Measurements from ENCODE around the gene GNAS.

GNAS gene

GRCh38 chr20:58882704-58883089, 30.2 kb downstream of the GNAS start:
- no peak for DNase-seq

DNA sequence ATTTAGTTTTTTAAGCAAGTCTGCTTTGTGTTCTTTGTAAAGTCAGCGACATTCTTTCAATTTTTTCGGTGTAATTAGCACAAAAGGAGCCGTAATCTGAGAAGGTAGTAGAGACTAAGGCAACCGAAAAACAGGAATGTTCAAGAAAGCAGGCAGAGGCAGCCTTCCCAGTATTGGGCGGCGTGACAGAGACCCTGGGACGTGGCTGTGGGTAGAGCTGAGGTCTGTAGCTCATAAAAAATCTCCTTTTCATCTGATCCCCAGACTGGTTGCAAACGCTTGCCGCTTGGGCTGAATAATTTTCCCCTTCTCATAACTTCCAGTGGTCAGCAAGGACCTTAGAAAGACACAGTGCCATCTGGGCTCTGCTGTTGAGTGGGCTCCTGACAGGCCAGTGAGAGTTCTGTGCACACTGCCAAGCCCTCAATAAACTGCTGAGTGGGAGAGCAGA, 30.8 kb downstream of the GNAS start:
- DNase-seq = no peak

DNA sequence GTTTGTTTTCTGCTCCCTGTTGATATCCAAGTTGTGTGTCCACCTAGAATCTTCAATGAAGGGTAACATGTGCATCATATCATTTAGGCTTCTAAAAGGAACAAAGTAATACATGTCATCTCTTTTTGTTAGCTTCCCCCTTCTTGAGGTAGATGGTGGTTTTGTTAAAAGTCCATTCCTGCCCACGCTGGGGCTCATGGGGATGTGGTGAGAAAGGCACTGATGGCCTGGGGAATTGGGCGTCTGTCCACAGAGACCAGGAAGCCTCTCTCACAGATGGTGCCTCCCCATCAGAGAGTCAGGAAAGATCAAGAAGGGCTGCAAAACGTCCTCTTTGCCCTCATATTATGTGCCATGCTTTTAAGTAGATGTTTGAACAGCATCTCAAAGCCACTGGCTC, 32.5 kb downstream of the GNAS start:
- DNase-seq = no peak

DNA sequence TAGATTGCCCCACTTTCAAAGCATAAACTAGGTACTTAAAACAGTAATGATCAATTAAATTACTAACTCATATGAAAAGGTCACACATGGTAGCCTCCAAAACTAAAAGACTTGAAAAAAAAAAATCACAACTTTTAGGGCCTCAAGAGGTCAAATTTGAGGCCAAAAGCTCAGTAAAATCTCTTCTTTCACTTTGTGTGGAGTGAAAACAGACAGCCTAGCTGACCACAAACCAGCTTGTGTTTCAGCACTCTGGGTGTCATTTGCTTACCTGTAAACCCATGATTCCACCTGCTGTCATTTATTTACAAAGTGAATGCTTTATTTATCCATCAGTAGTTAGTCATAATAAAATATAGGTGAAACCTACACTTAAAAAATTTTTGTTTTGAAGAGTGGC, 34.0 kb downstream of the GNAS start:
- no peak for DNase-seq

GRCh38 chr20:58888103-58888502, 35.6 kb downstream of the GNAS start:
- no peak for DNase-seq

DNA sequence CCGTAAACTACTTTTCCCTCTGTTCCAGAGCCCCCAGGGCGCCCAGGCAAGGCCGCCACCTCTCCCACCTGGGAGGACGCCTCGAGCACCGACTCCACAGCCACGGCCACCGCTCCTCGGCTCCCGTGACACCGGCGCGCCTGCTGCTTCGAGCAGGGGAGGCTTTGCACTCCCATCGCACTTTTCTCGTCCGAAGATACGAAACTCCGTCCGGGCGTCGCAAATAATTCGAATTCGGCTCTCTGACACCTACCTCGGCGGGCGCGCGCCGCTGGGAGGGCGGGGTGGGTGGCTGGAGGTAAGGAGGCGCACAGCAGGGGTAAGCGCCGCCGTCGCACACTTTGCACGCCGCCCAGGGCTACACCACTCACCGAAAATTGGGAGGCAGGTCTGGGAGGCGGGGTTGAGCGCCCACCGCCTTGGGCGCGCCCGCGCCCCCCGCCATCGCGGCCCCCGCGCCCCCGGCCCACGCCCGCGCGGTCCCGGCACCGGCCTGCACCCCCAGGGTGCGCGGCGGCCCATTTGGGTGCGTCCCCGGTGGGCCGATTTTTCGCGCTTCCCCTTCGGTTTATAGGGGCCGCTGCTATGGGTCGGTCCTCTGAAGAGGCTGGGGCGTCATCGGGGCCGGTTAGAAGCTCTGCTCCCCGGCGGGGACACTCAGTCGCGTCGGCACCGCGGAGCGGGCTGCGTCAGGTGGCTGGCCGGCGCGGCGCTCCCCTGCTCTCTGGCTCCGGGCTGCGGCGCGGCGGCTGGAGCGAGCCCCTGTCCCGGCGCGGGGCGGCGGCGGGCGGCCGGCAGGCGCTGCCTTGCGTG, 36.2 kb downstream of the GNAS start:
- no peak for DNase-seq

- DNase-seq = no peak
These were observed 36.8 kb downstream of the GNAS start for GRCh38 chr20:58889334-58889760.

- no peak for DNase-seq
These were observed 37.4 kb downstream of the GNAS start for GRCh38 chr20:58889798-58890517.

GRCh38 chr20:58890518-58891085, 38.1 kb downstream of the GNAS start:
- DNase-seq = no peak

DNA sequence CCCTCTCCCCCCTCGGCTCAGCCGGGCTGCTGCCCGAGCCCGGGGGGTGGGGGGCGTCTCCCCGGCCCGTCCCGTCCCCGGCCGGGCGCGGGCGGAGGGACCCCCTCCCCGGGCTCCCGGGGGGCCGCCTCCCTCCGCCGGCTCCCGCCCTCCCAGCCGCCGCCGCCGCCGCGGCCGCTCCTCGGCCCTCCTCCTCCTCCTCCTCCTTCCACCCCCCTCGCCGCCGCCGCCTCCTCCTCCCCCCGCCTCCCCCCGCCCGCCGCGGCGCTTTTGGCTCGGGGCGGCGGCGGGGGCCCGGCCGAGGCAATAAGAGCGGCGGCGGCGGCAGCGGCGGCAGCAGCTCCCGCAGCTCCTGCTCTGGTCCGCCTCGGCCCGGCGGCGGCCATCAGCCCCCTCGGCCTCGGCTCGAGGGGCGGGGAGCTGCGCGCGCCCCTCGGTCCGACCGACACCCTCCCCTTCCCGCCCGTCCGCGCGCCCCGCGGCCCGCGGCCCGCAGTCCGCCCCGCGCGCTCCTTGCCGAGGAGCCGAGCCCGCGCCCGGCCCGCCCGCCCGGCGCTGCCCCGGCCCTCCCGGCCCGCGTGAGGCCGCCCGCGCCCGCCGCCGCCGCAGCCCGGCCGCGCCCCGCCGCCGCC, 38.7 kb downstream of the GNAS start:
- peak in 1 of 2 experiments; percentile 37 for DNase-seq

GRCh38 chr20:58891718-58892140, 39.2 kb downstream of the GNAS start:
- DNase-seq = no peak

- peak; percentile 54 to 57 for DNase-seq
These were observed 39.8 kb downstream of the GNAS start for GRCh38 chr20:58892141-58892931.

GRCh38 chr20:58892932-58893224, 40.4 kb downstream of the GNAS start:
- no peak for DNase-seq

- no peak for DNase-seq
These were observed 41.0 kb downstream of the GNAS start for GRCh38 chr20:58893355-58894120.

GRCh38 chr20:58894652-58895447, 42.3 kb downstream of the GNAS start:
- no peak for DNase-seq

DNA sequence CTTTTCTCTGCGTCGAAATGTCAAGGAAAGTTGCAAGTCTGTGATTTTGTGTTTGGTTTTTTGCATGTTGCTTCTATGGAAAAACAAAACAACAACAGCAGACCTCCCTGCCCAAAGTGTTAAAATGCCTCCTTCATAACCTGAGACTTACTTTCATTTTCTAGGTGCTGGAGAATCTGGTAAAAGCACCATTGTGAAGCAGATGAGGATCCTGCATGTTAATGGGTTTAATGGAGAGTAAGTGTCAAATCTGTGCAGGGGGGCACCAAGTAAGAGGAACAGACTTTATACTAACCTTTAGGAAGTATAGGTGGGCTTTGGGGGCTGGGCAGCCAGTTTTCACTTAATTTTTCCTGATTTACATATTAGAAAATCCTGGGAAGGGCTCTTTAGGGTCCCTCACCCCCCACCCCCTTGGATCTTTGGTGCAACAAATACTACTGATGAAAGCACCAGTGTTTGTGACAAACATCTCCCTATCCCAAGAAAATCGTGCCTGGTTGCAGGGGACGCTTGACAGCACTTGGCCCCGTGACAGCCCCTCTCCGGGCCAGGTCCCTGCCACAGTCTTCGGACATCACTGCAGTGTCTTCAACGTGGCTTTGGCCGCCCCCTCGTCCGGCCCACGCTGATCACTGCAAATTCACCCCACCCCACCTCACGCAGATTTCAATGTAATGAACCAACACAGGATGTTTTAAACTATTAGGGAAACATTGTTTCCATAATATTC, 43.1 kb downstream of the GNAS start:
- DNase-seq = no peak

- no peak for DNase-seq
These were observed 44.3 kb downstream of the GNAS start for GRCh38 chr20:58896820-58897219.

DNA sequence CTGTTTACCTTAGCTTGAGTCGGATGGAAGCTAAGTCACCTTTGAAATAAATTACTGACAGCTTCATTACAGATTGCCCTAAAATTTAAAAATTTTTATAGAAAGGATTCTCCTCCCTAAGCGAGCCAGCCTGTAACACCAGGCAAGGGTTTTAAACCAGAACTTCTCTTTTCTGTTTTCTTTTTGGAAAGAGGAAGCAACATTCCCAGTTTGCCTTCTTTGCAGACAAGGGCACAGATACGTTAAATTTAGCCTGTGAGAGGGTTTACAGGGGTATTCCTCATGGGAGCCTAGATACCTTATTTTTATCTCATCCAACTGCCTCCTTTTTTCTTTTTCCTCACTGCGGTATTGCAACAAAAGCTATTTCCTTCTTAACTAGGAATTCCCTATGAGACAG, 45.0 kb downstream of the GNAS start:
- DNase-seq = no peak

DNA sequence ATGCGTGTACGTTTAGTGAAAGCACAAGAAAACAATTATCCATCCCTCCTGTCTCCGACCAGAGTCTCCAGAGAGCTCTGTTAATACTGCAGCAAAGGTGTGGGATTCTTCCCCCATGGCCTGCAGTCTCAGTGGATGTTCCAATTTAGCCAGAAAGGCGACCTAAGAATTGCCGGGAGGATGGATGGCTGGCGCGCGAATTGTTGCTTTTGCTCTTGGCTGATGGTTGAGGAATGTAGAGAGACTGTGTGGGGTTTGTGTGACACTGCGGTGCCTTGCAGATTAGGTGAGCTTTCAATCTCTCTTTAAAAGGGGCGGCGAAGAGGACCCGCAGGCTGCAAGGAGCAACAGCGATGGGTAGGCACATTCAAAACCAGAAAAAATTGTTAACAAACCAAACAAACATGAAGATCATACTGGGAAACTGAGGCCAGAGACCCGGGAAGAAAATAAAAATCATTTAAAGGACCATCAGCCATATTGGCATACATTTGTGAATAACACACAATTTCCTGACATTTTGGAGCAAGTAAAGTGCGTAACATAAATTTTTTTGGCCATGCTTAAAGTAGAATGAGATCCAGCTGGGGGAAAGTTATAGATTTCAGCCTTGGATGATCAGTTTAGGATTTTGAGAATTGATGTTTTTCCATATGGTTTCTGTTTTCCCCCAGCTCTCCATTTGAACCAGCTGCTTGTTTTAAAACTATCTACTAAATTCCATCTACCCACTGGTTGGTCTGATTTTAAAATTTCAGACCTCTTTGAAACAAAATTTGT, 46.3 kb downstream of the GNAS start:
- DNase-seq = no peak

- DNase-seq = no peak
These were observed 47.0 kb downstream of the GNAS start for GRCh38 chr20:58899512-58899911.

Measured in SHP77 (cell line).